SH-SY5Y (cell line): ENCODE measurements around the gene TNIP1.

ENCODE experiments used
- GATA2 ChIP-seq: IDR thresholded peaks from 2 replicates; pipeline ENCODE4 v1.6.1; 2011; ENCODE audit warnings: mild to moderate bottlenecking, low read depth, low read length
- GATA3 ChIP-seq: IDR thresholded peaks from 2 replicates; pipeline ENCODE4 v1.6.1; 2011; ENCODE audit warnings: low read depth, mild to moderate bottlenecking, low read length, moderate library complexity

DNA sequence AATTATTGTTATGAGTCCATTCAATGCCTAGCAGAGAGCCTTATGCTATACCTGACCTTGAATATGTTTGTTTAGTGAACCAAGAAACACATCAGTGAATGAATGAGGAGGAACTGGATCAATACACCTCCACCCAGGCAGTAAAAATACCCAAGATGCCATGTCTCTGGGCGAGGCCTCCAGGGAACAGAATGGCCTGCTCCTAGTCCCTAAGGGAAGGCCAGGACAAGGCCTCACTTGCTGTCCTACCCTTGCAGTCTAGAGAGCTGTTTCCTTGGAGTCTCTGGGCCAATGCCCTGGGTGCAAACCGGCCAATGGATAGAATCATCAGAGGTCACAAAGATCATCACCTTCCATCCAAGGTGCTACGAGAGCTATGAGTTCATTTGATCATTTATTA is 26.1 kb downstream of the TNIP1 start:
- TF ChIP-seq GATA2 (no peak), GATA3 (no peak)
